Smooth muscle cell (in vitro differentiated cells): ENCODE data around the gene ARRDC2. TPM values are rescaled to one million over a fixed set of nuclear protein-coding genes. Genes with fewer than 3 reads are reported as not detected.
A peak's percentile ranks its signal among the peaks of the same experiment; 100 is the strongest.

ENCODE experiments used
- DNase-seq: peaks from one replicate; lab custom pipeline; 2025; ENCODE audit not compliant: unreplicated experiment; lab: John Stamatoyannopoulos, UW
- H2AFZ ChIP-seq: fragments of 200-600 bp; sonication (generic); 2 replicates; pipeline ENCODE4 v1.6.0; 2016; ENCODE audit warnings: antibody characterized with exemption, low read depth, mild to moderate bottlenecking
- H3F3A ChIP-seq: fragments of 200-600 bp; sonication (generic); 2 replicates; pipeline ENCODE4 v1.6.0; 2017; ENCODE audit warnings: antibody characterized with exemption, low read depth
- H3K27ac ChIP-seq: fragments of 200-600 bp; sonication (generic); 2 replicates; pipeline ENCODE4 v1.5.1; 2016; ENCODE audit warnings: low read depth, mild to moderate bottlenecking
- H3K27me3 ChIP-seq: fragments of 200-600 bp; sonication (generic); 2 replicates; pipeline ENCODE4 v1.6.1; 2016; ENCODE audit warnings: low read depth, mild to moderate bottlenecking
- H3K36me3 ChIP-seq: fragments of 200-600 bp; sonication (generic); 2 replicates; pipeline ENCODE4 v1.5.1; 2016; ENCODE audit warnings: low read depth
- H3K4me1 ChIP-seq: fragments of 200-600 bp; sonication (generic); 2 replicates; pipeline ENCODE4 v1.5.1; 2016; ENCODE audit warnings: low read depth
- H3K4me2 ChIP-seq: fragments of 200-600 bp; sonication (generic); 2 replicates; pipeline ENCODE4 v1.6.0; 2016; ENCODE audit warnings: mild to moderate bottlenecking
- H3K4me3 ChIP-seq: fragments of 200-600 bp; sonication (generic); 2 replicates; pipeline ENCODE4 v1.5.1; 2016; ENCODE audit warnings: mild to moderate bottlenecking
- H3K79me2 ChIP-seq: fragments of 200-600 bp; sonication (generic); 2 replicates; pipeline ENCODE4 v1.6.0; 2016; ENCODE audit warnings: low read depth, mild to moderate bottlenecking
- H3K9ac ChIP-seq: fragments of 200-600 bp; sonication (generic); 2 replicates; pipeline ENCODE4 v1.6.0; 2016; ENCODE audit warnings: low read depth
- H3K9me3 ChIP-seq: fragments of 200-600 bp; sonication (generic); replicated peaks from 2 replicates; pipeline ENCODE4 v1.5.1; 2016; ENCODE audit warnings: low read depth
- H4K20me1 ChIP-seq: fragments of 200-600 bp; sonication (generic); 2 replicates; pipeline ENCODE4 v1.6.0; 2016; ENCODE audit warnings: low read depth
- WGBS: methylation state at CpG from one replicate; pipeline ENCODE4 v1.1.7; 2016; ENCODE audit warnings: low lambda C conversion rate; 5-methylcytosine and 5-hydroxymethylcytosine counted together
- polyA plus RNA-seq: library from polyadenylated mRNA; unstranded; fragments of >200 nt; fragmentation: Nextera tagmentation; extraction: Ambion mirVana; gene quantifications from 2 replicates; pipeline ENCODE4 v1.2.1, GENCODE V29; 2016
- total RNA-seq: library from RNA; depleted of rRNA; stranded (reverse); fragments of >200 nt; gene quantifications from 2 replicates; pipeline ENCODE4 v1.2.3, GENCODE V29; 2014
- TF ChIP-seq, protein P1 (sequence below): fragments of 200-600 bp; sonication (generic); IDR thresholded peaks from 2 replicates; pipeline ENCODE4 v1.5.1; 2017; ENCODE audit warnings: borderline replicate concordance, mild to moderate bottlenecking, antibody characterized with exemption; ENCODE audit not compliant: insufficient read depth, poor library complexity, severe bottlenecking

Gene ARRDC2
- total and polyA plus RNA-seq, 2 experiments from 2014 or later = 4.3 to 4.4 TPM

DNA sequence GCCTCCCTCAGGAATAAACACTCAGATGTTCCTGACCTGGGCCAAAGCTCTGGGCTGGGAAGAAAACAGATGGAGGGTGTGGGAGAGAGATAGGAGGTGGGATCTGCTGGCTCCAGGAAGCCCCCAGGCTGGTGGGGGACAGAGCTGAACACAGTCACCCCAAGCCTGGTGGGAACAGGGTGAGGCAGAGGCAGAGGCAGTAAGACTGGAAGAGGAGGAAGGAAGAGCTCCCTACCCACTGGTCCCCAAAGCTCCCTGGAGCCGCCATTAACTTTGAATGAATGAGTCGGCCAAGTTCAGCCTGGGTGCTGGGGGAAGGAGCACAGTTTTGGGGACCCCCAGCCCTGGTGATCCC is 41.9 kb upstream of the ARRDC2 start:
- Histone ChIP-seq H3K4me2 (no peak overlapping the region), H4K20me1 (no peaks in the 10 kb centered on the region), H3K9me3 (no peaks in the 10 kb centered on the region), H3K27ac (no peak overlapping the region), H3K4me3 (no peak overlapping the region), H3K36me3 (no peaks in the 10 kb centered on the region), H3K4me1 (no peaks in the 10 kb centered on the region), H3F3A (no peaks in the 10 kb centered on the region), H3K79me2 (no peaks in the 10 kb centered on the region), H2AFZ (no peak overlapping the region), H3K9ac (no peak overlapping the region), H3K27me3 (peaks cover 35% of the 10 kb centered on the region)
- TF ChIP-seq, protein P1, sequence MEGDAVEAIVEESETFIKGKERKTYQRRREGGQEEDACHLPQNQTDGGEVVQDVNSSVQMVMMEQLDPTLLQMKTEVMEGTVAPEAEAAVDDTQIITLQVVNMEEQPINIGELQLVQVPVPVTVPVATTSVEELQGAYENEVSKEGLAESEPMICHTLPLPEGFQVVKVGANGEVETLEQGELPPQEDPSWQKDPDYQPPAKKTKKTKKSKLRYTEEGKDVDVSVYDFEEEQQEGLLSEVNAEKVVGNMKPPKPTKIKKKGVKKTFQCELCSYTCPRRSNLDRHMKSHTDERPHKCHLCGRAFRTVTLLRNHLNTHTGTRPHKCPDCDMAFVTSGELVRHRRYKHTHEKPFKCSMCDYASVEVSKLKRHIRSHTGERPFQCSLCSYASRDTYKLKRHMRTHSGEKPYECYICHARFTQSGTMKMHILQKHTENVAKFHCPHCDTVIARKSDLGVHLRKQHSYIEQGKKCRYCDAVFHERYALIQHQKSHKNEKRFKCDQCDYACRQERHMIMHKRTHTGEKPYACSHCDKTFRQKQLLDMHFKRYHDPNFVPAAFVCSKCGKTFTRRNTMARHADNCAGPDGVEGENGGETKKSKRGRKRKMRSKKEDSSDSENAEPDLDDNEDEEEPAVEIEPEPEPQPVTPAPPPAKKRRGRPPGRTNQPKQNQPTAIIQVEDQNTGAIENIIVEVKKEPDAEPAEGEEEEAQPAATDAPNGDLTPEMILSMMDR = no peak
- no peak for DNase-seq
- WGBS = 89% methylated on average over 2 of the region's 2 CpGs

DNA sequence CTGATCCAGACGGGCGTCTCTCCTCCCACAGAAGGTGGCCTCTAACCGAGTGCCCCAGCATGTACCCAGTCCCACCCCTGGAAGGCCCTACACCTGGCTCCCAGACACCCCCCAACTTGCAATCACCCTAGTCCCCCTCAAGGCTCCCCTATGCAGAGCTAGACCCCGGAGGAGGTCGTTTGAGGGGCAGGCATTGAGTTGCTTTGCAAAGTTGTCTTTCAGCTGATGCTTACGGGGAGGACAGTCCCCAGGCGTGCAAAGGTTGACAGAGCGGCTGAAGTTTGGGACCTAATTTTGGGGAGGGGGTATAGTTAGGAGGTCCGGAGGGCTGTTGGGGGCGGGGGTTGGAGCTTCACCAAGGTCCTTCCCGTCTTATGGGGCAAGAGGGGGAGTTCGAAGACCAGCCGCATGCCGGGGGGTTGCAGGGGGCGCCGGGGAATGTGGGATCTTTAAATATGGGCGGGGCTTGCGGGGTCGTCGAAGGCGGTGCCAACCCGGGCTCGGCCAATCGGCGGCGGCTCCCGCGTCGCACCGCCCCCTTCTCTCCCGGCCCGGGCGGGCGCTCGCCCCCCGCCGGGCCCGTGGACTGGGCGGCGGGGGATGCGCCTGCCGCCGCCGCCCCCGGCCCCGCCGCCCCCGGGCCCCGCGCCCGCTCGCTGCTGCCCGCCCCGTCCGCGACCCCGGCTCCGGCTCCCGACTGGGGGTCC is 41.3 kb upstream of the ARRDC2 start, which contains the start of gene KCNN1:
Gene KCNN1 (plus strand): TSS at position 558 of the 707 bp plus-strand sequence. CDS start 6,782 bp downstream, outside the sequence.
- peaks cover 35% of the 10 kb centered on the region for H3K27me3 ChIP-seq
- H3K27ac ChIP-seq = no peak within 1 kb of the TSS
- H3K9me3 ChIP-seq = no peaks in the 10 kb centered on the region
- H4K20me1 ChIP-seq = no peaks in the 10 kb centered on the region
- no peaks in the 10 kb centered on the region for H3F3A ChIP-seq
- H2AFZ ChIP-seq = no peak within 1 kb of the TSS
- peak within 1 kb of the TSS; percentile 52 for H3K4me3 ChIP-seq
- TF ChIP-seq, protein P1 = no peak
- H3K4me1 ChIP-seq = no peaks in the 10 kb centered on the region
- H3K4me2 ChIP-seq = peak within 1 kb of the TSS; percentile 83
- H3K36me3 ChIP-seq = no peaks in the 10 kb centered on the region
- 33% methylated on average over 11 of the region's 59 CpGs for WGBS
- no peaks in the 10 kb centered on the region for H3K79me2 ChIP-seq
- no peak within 1 kb of the TSS for H3K9ac ChIP-seq
- DNase-seq = no peak

DNA sequence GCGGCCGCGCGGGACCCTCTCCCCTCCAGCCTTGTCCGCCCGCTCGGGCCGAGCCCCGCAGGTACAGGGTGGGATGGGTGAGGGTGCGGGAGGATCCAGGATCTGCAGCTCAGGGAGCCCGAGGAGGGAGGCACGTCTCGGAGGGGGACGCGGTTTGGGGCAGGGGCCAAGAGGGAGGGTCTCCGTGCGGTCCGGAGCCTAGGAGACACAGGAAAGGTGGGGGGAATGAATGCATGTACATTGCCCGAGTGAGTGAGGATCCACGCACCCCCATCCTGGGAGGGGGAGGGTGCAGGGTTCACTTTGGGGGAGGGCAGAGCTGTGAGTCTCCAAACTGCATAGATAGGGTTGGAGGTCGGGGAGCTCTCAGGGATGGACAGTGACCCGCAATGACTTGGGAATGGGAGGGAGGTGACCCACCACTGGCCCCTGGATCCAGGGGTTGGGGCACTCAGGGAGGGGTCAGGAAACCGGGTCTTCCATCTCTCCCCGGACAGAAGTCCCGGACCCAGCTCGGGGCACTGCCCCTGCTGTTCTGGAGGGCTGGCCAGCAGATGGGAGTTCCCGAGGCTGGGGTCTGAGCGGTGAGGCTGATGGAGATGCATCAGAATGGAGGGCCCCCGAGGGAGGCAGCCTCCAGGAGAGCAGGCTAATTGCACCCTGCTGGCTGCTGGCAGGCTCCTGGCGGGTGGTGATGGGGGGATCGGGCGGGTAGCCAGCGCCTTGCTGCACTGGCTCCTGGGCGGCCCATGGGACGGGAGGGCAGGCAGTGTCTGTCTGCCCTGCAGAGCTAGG is 40.5 kb upstream of the ARRDC2 start:
- peak overlapping the region; percentile 83 for H3K4me2 ChIP-seq
- no peak overlapping the region for H3K9ac ChIP-seq
- H2AFZ ChIP-seq = no peak overlapping the region
- no peaks in the 10 kb centered on the region for H3K36me3 ChIP-seq
- no peaks in the 10 kb centered on the region for H3K79me2 ChIP-seq
- H3K27me3 ChIP-seq = peaks cover 35% of the 10 kb centered on the region
- no peaks in the 10 kb centered on the region for H4K20me1 ChIP-seq
- TF ChIP-seq, protein P1 = no peak
- H3K4me1 ChIP-seq = no peaks in the 10 kb centered on the region
- no peak overlapping the region for H3K27ac ChIP-seq
- peak overlapping the region; percentile 52 for H3K4me3 ChIP-seq
- no peak for DNase-seq
- 16% methylated on average over 19 of the region's 35 CpGs for WGBS
- H3F3A ChIP-seq = no peaks in the 10 kb centered on the region
- H3K9me3 ChIP-seq = no peaks in the 10 kb centered on the region
